ENCODE results near the gene ISG20. TPM values are rescaled to one million over a fixed set of nuclear protein-coding genes. Genes with fewer than 3 reads are reported as not detected.

Gene ISG20
- polyA plus RNA-seq, 1 donor, result 4.9 TPM

DNA sequence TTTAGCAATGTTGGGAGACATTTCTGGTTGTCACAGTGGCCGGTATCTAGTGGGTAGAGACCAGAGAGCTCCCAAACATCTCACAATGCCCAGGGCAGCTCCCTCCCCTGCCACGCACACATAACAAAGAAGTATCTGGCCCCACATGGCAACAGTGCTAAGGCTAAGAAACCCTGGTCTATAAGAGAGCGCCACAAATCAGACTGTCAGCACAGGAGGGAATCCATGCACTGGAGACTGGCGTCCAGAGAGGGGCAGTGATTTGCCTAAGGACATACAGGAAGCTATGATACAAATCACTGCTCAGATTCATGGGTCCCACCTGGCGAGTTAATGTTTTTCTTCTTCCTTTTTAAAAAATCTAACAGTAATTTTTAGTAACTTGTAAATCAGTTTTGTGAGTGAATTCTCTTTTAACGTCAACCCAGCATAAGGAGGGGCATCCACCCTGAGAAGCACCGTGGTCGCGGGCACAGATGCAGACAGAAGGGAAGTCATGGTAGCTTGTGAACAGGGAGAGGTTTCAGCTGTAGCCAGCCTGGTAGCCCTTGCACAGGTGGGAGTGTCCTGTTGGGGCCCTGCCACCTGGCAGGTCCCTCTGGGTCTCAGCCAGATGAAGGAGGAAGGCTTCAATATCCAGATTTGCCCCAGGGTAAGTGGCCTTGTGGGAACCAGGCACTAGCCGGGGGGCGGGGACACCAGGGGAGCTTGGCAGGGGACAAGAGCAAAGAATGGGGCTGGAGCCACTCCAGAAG, 8.7 kb downstream of the ISG20 start:
- Histone ChIP-seq H3K36me3 (ENCODE audit: control insufficient read depth, insufficient read depth, low read length) (no peaks in the 10 kb centered on the region), H3K9me3 (ENCODE audit: control insufficient read depth, low read depth, low read length) (no peaks in the 10 kb centered on the region), H3K27ac (ENCODE audit: low read length) (no peak overlapping the region), H3K4me3 (ENCODE audit: low read length) (no peak overlapping the region), H3K4me1 (ENCODE audit: control insufficient read depth, insufficient read depth, low read length) (peaks cover 14% of the 10 kb centered on the region), H3K27me3 (ENCODE audit: control insufficient read depth, insufficient read depth, low read length) (no peaks in the 10 kb centered on the region)
- WGBS (ENCODE audit: insufficient coverage, low lambda C conversion rate), result 100% methylated on average over 1 of the region's 11 CpGs
- no peak for DNase-seq

DNA sequence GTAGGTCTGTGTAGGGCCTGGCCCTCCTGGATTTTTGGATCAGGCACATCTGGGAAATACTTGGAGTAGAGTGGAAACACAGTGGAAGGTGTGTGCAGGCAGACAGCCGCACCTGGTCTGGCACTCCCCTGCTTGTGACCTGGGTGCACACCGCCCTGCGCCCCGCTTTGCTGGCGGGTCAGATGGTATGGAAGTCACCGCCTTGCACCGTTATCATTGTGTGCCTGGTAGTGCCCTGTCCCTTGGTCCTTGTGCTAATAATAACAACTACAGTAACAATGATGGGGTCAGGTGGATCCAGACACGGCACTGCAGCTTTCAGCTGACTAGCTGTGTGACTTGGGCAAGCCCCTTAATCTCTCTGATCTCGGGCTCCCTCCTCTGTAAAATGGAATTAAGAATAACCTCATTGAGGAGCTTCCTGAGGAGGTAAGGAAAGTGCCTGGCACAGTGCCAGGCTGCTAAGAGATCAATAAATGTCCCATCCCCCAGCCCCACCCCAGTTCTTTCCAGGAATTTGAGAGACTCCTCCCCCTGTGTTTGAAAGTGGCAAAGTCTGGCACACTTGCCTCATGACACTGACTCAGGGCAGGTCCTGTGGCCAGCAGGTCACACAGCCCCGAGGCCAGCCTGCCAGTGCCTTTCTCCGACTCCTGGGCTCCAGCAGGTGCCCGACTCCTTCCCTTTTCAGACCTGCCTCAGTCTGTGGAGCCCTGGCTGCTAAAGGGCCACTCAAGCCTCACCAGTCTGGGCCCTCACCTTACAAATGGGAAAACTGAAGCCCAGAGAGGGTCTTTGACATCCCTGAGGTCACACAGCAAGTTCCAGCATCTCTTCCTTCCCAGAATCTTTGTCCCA, 9.8 kb downstream of the ISG20 start:
- Histone ChIP-seq H3K36me3 (ENCODE audit: control insufficient read depth, insufficient read depth, low read length) (no peaks in the 10 kb centered on the region), H3K4me3 (ENCODE audit: low read length) (no peak overlapping the region), H3K27ac (ENCODE audit: low read length) (no peak overlapping the region), H3K27me3 (ENCODE audit: control insufficient read depth, insufficient read depth, low read length) (no peaks in the 10 kb centered on the region), H3K9me3 (ENCODE audit: control insufficient read depth, low read depth, low read length) (no peaks in the 10 kb centered on the region), H3K4me1 (ENCODE audit: control insufficient read depth, insufficient read depth, low read length) (peaks cover 14% of the 10 kb centered on the region)
- WGBS (ENCODE audit: insufficient coverage, low lambda C conversion rate), result no CpG with 5 or more reads among the region's 12 CpGs
- DNase-seq, result peak; percentile 69 to 80

DNA sequence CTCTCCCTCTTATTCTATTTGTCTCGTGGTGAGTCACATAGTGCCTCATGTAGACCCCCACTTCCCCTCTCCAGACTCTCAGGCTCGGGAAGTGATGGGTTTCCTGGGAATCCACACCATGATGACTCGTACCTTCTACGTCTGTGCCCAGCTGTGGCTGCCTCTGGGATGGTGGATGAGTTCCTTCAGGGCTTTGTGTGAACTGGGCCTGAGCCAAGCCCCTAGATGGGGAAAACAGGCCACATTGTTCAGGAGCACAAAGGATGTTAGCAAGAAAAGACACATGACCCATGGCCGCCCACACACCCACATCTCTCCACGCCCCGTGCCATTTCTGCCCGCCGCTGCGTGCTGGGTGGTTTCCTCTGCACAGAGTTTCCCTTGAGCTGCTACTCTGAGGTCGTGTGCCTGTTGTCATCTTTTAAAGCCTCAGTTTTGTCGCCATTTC, 10.5 kb downstream of the ISG20 start:
- Histone ChIP-seq H3K9me3 (ENCODE audit: control insufficient read depth, low read depth, low read length) (no peaks in the 10 kb centered on the region), H3K27ac (ENCODE audit: low read length) (no peak overlapping the region), H3K4me1 (ENCODE audit: control insufficient read depth, insufficient read depth, low read length) (peaks cover 14% of the 10 kb centered on the region), H3K4me3 (ENCODE audit: low read length) (no peak overlapping the region), H3K27me3 (ENCODE audit: control insufficient read depth, insufficient read depth, low read length) (no peaks in the 10 kb centered on the region), H3K36me3 (ENCODE audit: control insufficient read depth, insufficient read depth, low read length) (no peaks in the 10 kb centered on the region)
- DNase-seq, result peak in 1 of 2 donors; percentile 31
- no CpG with 5 or more reads among the region's 12 CpGs for WGBS (ENCODE audit: insufficient coverage, low lambda C conversion rate)

GRCh38 chr15:88649753-88650551, 11.1 kb downstream of the ISG20 start:
- Histone ChIP-seq H3K4me3 (ENCODE audit: low read length) (no peak overlapping the region), H3K27me3 (ENCODE audit: control insufficient read depth, insufficient read depth, low read length) (no peaks in the 10 kb centered on the region), H3K9me3 (ENCODE audit: control insufficient read depth, low read depth, low read length) (no peaks in the 10 kb centered on the region), H3K4me1 (ENCODE audit: control insufficient read depth, insufficient read depth, low read length) (peaks cover 14% of the 10 kb centered on the region), H3K27ac (ENCODE audit: low read length) (no peak overlapping the region), H3K36me3 (ENCODE audit: control insufficient read depth, insufficient read depth, low read length) (no peaks in the 10 kb centered on the region)
- DNase-seq, result no peak
- no CpG with 5 or more reads among the region's 23 CpGs for WGBS (ENCODE audit: insufficient coverage, low lambda C conversion rate)

DNA sequence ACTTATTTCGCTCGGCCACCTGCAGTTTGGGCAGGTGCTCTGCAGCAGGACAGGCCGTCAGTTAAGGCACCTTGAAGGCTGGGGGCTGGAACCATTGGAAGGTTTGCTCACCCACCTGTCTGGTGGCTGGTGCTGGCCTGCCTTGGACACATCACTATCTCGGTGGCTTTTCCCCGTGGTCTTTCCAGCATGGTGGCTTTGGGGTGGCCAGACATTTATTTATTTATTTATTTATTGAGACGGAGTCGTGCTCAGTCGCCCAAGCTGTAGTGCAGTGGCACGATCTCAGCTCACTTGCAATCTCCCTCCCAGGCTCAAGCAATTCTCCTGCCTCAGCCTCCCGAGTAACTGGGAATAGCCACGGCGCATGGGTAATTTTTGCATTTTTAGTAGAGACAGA, 11.7 kb downstream of the ISG20 start:
- H3K9me3 ChIP-seq (ENCODE audit: control insufficient read depth, low read depth, low read length), result no peaks in the 10 kb centered on the region
- H3K27ac ChIP-seq (ENCODE audit: low read length), result no peak overlapping the region
- DNase-seq, result no peak
- no peak overlapping the region for H3K4me3 ChIP-seq (ENCODE audit: low read length)
- no peaks in the 10 kb centered on the region for H3K36me3 ChIP-seq (ENCODE audit: control insufficient read depth, insufficient read depth, low read length)
- WGBS (ENCODE audit: insufficient coverage, low lambda C conversion rate), result no CpG with 5 or more reads among the region's 12 CpGs
- peaks cover 14% of the 10 kb centered on the region for H3K4me1 ChIP-seq (ENCODE audit: control insufficient read depth, insufficient read depth, low read length)
- H3K27me3 ChIP-seq (ENCODE audit: control insufficient read depth, insufficient read depth, low read length), result no peaks in the 10 kb centered on the region

DNA sequence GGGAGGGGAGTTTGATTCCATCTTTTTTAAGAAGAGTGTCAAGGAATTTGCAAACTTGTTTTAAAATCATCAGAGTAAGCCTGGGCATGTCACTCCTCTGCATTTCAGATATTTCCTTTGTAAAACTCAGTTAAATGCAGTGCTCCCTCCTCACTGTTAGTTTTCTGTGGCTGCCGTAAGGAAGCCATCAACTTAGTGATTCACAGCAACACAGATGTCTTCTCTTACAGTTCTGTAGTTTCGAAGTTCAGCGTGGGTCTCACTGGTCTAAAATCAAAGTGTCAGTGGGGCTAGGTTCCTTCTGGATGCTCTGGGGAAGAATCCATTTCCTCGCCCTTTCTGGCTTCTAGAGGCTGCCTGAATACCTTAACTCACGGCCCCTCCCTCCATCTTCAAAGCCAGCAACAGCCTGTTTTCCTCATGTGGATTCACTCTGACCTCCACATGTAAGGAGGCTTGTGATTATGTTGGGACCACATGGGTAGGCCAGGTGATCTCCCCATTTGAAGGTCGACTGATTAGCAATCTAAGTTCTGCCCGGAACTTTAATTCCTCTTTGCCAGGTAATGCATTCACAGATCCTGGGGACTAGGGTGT, 12.4 kb downstream of the ISG20 start:
- no CpG with 5 or more reads among the region's 7 CpGs for WGBS (ENCODE audit: insufficient coverage, low lambda C conversion rate)

GRCh38 chr15:88651971-88652370, 13.2 kb downstream of the ISG20 start:
- Histone ChIP-seq H3K36me3 (ENCODE audit: control insufficient read depth, insufficient read depth, low read length) (no peaks in the 10 kb centered on the region), H3K9me3 (ENCODE audit: control insufficient read depth, low read depth, low read length) (no peaks in the 10 kb centered on the region), H3K4me1 (ENCODE audit: control insufficient read depth, insufficient read depth, low read length) (peaks cover 14% of the 10 kb centered on the region), H3K27ac (ENCODE audit: low read length) (no peak overlapping the region), H3K27me3 (ENCODE audit: control insufficient read depth, insufficient read depth, low read length) (no peaks in the 10 kb centered on the region), H3K4me3 (ENCODE audit: low read length) (no peak overlapping the region)
- no peak for DNase-seq
- no CpG with 5 or more reads among the region's 9 CpGs for WGBS (ENCODE audit: insufficient coverage, low lambda C conversion rate)

More for the DNA sequence above, 12.4 kb downstream of the ISG20 start:
- no peaks in the 10 kb centered on the region for H3K27me3 ChIP-seq (ENCODE audit: control insufficient read depth, insufficient read depth, low read length)
- no peak for DNase-seq
- H3K4me1 ChIP-seq (ENCODE audit: control insufficient read depth, insufficient read depth, low read length), result peaks cover 14% of the 10 kb centered on the region
- H3K9me3 ChIP-seq (ENCODE audit: control insufficient read depth, low read depth, low read length), result no peaks in the 10 kb centered on the region
- H3K36me3 ChIP-seq (ENCODE audit: control insufficient read depth, insufficient read depth, low read length), result no peaks in the 10 kb centered on the region
- H3K27ac ChIP-seq (ENCODE audit: low read length), result no peak overlapping the region
- H3K4me3 ChIP-seq (ENCODE audit: low read length), result no peak overlapping the region

DNA sequence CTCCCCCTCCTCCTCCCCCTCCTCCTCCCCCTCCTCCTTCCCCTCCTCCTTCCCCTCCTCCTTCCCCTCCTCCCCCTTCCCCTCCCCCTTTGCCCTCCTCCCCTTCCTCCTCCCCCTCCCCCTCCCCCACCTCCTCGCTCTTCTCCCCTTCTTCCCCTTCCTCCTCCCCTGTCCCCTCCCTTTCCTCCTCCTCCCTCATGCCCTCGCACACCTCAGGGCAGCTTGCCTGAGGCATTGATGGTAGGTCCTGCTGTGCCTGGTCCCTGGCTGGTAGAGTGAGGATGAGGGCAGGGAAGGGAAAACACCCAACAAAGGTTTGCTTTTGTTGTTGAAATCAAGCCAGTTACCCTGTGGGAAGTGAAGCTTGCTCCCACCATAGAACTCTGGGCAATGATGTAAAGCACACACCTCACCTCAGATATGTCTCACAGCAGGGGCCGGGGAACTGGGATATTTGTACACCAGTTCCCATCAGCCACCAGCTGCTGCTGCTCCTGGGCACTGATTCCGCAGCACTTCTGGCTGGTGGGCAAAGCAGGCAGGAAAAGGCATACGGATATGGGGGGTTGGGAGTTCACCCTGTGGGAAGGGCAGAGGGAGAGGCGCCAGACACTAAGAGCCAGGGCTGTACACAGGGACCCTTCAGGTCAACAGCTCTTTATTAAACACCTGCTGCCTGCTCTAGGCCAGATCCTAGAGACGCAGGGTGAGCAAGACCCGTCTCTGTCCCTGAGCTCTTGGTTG, 13.8 kb downstream of the ISG20 start:
- DNase-seq, result no peak
- WGBS (ENCODE audit: insufficient coverage, low lambda C conversion rate), result no CpG with 5 or more reads among the region's 8 CpGs
- no peak overlapping the region for H3K27ac ChIP-seq (ENCODE audit: low read length)
- H3K27me3 ChIP-seq (ENCODE audit: control insufficient read depth, insufficient read depth, low read length), result peaks cover 3% of the 10 kb centered on the region
- H3K36me3 ChIP-seq (ENCODE audit: control insufficient read depth, insufficient read depth, low read length), result no peaks in the 10 kb centered on the region
- H3K4me3 ChIP-seq (ENCODE audit: low read length), result no peak overlapping the region
- no peaks in the 10 kb centered on the region for H3K9me3 ChIP-seq (ENCODE audit: control insufficient read depth, low read depth, low read length)
- peaks cover 14% of the 10 kb centered on the region for H3K4me1 ChIP-seq (ENCODE audit: control insufficient read depth, insufficient read depth, low read length)

GRCh38 chr15:88653200-88654064, 14.6 kb downstream of the ISG20 start:
- peaks cover 10% of the 10 kb centered on the region for H3K4me1 ChIP-seq (ENCODE audit: control insufficient read depth, insufficient read depth, low read length)
- H3K27me3 ChIP-seq (ENCODE audit: control insufficient read depth, insufficient read depth, low read length), result peaks cover 4% of the 10 kb centered on the region
- no peak for DNase-seq
- no peaks in the 10 kb centered on the region for H3K36me3 ChIP-seq (ENCODE audit: control insufficient read depth, insufficient read depth, low read length)
- WGBS (ENCODE audit: insufficient coverage, low lambda C conversion rate), result 100% methylated on average over 1 of the region's 13 CpGs
- no peak overlapping the region for H3K4me3 ChIP-seq (ENCODE audit: low read length)
- H3K27ac ChIP-seq (ENCODE audit: low read length), result no peak overlapping the region
- H3K9me3 ChIP-seq (ENCODE audit: control insufficient read depth, low read depth, low read length), result no peaks in the 10 kb centered on the region

All from large intestine (tissue), 3 donors.